ENCODE measurements around the gene PACSIN3. TPM values are rescaled to one million over a fixed set of nuclear protein-coding genes. Genes with fewer than 3 reads are reported as not detected.

Gene PACSIN3
- total RNA-seq, 1 donor from 2014 or later: 97.1 TPM

DNA sequence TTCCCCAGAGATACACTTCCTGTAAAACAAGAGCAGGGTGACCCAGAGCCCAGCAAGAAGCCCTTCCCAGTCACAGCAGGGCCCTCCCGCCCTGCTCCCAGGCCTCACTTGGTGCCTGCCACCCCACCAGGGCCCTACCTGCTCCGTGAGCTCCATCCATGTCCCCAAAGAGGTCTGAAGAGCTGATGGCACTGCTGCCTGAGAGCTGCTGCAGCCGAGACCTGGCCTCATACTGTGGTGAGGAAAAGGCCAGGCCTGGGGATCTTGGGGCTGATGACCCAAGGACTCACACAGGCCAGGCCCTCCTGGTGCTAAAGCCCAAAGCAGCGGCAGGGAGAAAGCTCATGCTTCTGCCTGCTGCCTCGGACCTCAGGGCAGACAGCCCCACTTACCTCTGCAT lies 19.9 kb downstream of the PACSIN3 start:
- FAIRE-seq (no peak), DNase-seq (ENCODE audit: low read depth) (no peak)
- peaks cover 45% of the 10 kb centered on the region for H3K36me3 ChIP-seq (ENCODE audit: control insufficient read depth, insufficient read depth, low read length)
- no peaks in the 10 kb centered on the region for H3K27me3 ChIP-seq (ENCODE audit: control insufficient read depth, insufficient read depth, low read length)
- TF ChIP-seq, protein P1, sequence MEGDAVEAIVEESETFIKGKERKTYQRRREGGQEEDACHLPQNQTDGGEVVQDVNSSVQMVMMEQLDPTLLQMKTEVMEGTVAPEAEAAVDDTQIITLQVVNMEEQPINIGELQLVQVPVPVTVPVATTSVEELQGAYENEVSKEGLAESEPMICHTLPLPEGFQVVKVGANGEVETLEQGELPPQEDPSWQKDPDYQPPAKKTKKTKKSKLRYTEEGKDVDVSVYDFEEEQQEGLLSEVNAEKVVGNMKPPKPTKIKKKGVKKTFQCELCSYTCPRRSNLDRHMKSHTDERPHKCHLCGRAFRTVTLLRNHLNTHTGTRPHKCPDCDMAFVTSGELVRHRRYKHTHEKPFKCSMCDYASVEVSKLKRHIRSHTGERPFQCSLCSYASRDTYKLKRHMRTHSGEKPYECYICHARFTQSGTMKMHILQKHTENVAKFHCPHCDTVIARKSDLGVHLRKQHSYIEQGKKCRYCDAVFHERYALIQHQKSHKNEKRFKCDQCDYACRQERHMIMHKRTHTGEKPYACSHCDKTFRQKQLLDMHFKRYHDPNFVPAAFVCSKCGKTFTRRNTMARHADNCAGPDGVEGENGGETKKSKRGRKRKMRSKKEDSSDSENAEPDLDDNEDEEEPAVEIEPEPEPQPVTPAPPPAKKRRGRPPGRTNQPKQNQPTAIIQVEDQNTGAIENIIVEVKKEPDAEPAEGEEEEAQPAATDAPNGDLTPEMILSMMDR (IDR thresholded peaks at IDR 0.05; ENCODE audit: insufficient read depth, low read length, severe bottlenecking): no peak
- H3K4me3 ChIP-seq (ENCODE audit: low read depth, low read length): no peak overlapping the region

DNA sequence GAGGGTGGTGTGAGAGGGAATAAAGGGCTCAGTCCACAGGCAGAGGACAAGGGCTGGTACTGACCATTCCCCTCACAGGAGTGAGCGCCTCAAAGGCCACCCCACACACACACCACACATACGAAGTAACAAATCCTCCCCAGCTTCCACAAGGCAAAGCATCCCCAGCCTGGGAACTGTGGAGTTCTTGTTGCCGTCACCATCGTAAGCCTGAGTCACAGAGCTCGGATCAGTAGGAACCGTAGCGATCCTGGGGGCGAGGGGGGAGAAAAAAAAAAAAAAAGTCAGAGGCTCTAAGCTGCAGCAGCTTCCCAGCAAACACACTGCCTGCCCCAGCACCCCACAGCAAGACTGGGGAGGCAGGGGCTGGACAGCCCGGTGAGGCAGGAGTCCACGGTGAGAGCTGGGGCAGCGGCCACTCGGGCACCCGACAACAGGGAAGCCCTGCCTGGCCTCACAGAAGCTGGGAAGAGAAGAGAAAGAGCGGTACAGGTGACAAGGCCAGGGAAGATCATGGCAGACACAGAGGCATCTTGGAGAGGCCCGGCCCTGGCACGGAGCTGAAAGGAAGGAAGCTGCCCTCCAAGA lies 20.9 kb downstream of the PACSIN3 start:
- H3K4me3 ChIP-seq (ENCODE audit: low read depth, low read length): no peak overlapping the region
- TF ChIP-seq, protein P1 (IDR thresholded peaks at IDR 0.05; ENCODE audit: insufficient read depth, low read length, severe bottlenecking): no peak
- H3K27me3 ChIP-seq (ENCODE audit: control insufficient read depth, insufficient read depth, low read length): no peaks in the 10 kb centered on the region
- H3K36me3 ChIP-seq (ENCODE audit: control insufficient read depth, insufficient read depth, low read length): peaks cover 41% of the 10 kb centered on the region
- DNase-seq (ENCODE audit: low read depth): no peak
- no peak for FAIRE-seq

DNA sequence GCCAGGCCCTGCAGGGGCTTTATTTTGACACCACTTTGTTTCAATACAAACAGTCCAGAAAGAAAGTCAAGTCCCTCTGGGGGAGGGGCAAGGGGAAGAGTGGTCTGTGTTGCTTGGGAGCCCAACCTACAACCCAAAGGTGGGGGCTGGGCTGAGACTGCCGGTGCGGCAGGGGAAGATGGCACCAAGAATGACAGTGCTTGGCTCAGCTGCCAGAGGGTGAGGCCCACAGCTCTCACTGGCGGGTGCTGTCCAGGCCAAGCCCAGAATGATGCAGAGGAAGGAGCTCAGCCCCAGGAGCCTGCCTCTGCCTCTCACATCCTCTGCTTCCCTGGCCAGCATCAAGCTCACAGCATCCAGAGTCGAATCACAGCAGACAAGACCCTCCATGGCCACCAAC lies 21.9 kb downstream of the PACSIN3 start:
- TF ChIP-seq, protein P1 (IDR thresholded peaks at IDR 0.05; ENCODE audit: insufficient read depth, low read length, severe bottlenecking): no peak
- Histone ChIP-seq H3K4me3 (ENCODE audit: low read depth, low read length) (no peak overlapping the region), H3K36me3 (ENCODE audit: control insufficient read depth, insufficient read depth, low read length) (peaks cover 37% of the 10 kb centered on the region), H3K27me3 (ENCODE audit: control insufficient read depth, insufficient read depth, low read length) (no peaks in the 10 kb centered on the region)
- FAIRE-seq (no peak), DNase-seq (ENCODE audit: low read depth) (no peak)

- TF ChIP-seq, protein P1 (IDR thresholded peaks at IDR 0.05; ENCODE audit: insufficient read depth, low read length, severe bottlenecking): no peak
- Histone ChIP-seq H3K36me3 (ENCODE audit: control insufficient read depth, insufficient read depth, low read length) (peaks cover 37% of the 10 kb centered on the region), H3K27me3 (ENCODE audit: control insufficient read depth, insufficient read depth, low read length) (no peaks in the 10 kb centered on the region), H3K4me3 (ENCODE audit: low read depth, low read length) (no peak overlapping the region)
- no peak for DNase-seq (ENCODE audit: low read depth)
- no peak for FAIRE-seq
Measured at GRCh38 chr11:47163898-47164297, 22.3 kb downstream of the PACSIN3 start.

GRCh38 chr11:47163193-47163592 lies 23.0 kb downstream of the PACSIN3 start:
- FAIRE-seq: no peak

More at GRCh38 chr11:47163193-47163592, 23.0 kb downstream of the PACSIN3 start:
- TF ChIP-seq, protein P1 (IDR thresholded peaks at IDR 0.05; ENCODE audit: insufficient read depth, low read length, severe bottlenecking): no peak
- no peak for DNase-seq (ENCODE audit: low read depth)
- Histone ChIP-seq H3K27me3 (ENCODE audit: control insufficient read depth, insufficient read depth, low read length) (no peaks in the 10 kb centered on the region), H3K36me3 (ENCODE audit: control insufficient read depth, insufficient read depth, low read length) (peaks cover 34% of the 10 kb centered on the region), H3K4me3 (ENCODE audit: low read depth, low read length) (no peak overlapping the region)

All from bronchial epithelial cell (primary cell).